MM.1S (cell line): ENCODE results near the gene COL28A1.

Experiments used
- DNase-seq: peaks from one replicate; pipeline ENCODE4 v3.0.0-alpha.2; 2015
- H2AFZ ChIP-seq: fragments of 300-600 bp; sonication (generic); 2 replicates; pipeline ENCODE4 v1.6.0; 2016; ENCODE audit warnings: antibody characterized with exemption, low read length
- H3F3A ChIP-seq: fragments of 300-600 bp; sonication (generic); 2 replicates; pipeline ENCODE4 v1.6.1; 2016; ENCODE audit warnings: mild to moderate bottlenecking, antibody characterized with exemption, low read length, moderate library complexity, mixed read lengths; ENCODE audit not compliant: insufficient read depth
- H3K27ac ChIP-seq: fragments of 300-600 bp; sonication (generic); 2 replicates; pipeline ENCODE4 v1.5.1; 2016; ENCODE audit warnings: mild to moderate bottlenecking, low read length
- H3K27me3 ChIP-seq: fragments of 300-600 bp; sonication (generic); replicated peaks from 2 replicates; pipeline ENCODE4 v1.6.0; 2016; ENCODE audit warnings: low read length; ENCODE audit not compliant: insufficient read depth
- H3K36me3 ChIP-seq: fragments of 300-600 bp; sonication (generic); replicated peaks from 2 replicates; pipeline ENCODE4 v1.6.1; 2016; ENCODE audit warnings: mild to moderate bottlenecking, low read length, mixed read lengths; ENCODE audit not compliant: insufficient read depth
- H3K4me1 ChIP-seq: fragments of 300-600 bp; sonication (generic); 2 replicates; pipeline ENCODE4 v1.6.1; 2016; ENCODE audit warnings: low read length, mixed read lengths
- H3K4me2 ChIP-seq: fragments of 300-600 bp; sonication (generic); 2 replicates; pipeline ENCODE4 v1.6.0; 2016; ENCODE audit warnings: low read depth, low read length
- H3K4me3 ChIP-seq: fragments of 300-600 bp; sonication (generic); 2 replicates; pipeline ENCODE4 v1.5.1; 2016; ENCODE audit warnings: low read length, mixed read lengths
- H3K79me2 ChIP-seq: fragments of 300-600 bp; sonication (generic); 2 replicates; pipeline ENCODE4 v1.6.1; 2016; ENCODE audit warnings: mixed run types, low read length, mixed read lengths
- H3K9ac ChIP-seq: fragments of 300-600 bp; sonication (generic); 2 replicates; pipeline ENCODE4 v1.6.1; 2016; ENCODE audit warnings: low read length, mixed read lengths
- H3K9me2 ChIP-seq: fragments of 300-600 bp; sonication (generic); replicated peaks from 2 replicates; pipeline ENCODE4 v1.6.1; 2016; ENCODE audit warnings: mild to moderate bottlenecking, low read length, mixed read lengths; ENCODE audit not compliant: insufficient read depth
- H3K9me3 ChIP-seq: fragments of 300-600 bp; sonication (generic); replicated peaks from 2 replicates; pipeline ENCODE4 v1.6.1; 2016; ENCODE audit warnings: mild to moderate bottlenecking, low read length, mixed read lengths; ENCODE audit not compliant: insufficient read depth
- H4K20me1 ChIP-seq: fragments of 300-600 bp; sonication (generic); 2 replicates; pipeline ENCODE4 v1.6.1; 2016; ENCODE audit warnings: mild to moderate bottlenecking, low read length, moderate library complexity, mixed read lengths; ENCODE audit not compliant: insufficient read depth
- CTCF ChIP-seq: fragments of 300-600 bp; sonication (generic); IDR thresholded peaks from 2 replicates; pipeline ENCODE4 v1.5.1; 2016; ENCODE audit warnings: antibody characterized with exemption, low read length, mixed read lengths
- EZH2 ChIP-seq: fragments of 300-600 bp; sonication (generic); optimal IDR thresholded peaks from 2 replicates; pipeline ENCODE3; 2017; ENCODE audit warnings: low read depth, mild to moderate bottlenecking, antibody characterized with exemption, low read length, mixed read lengths
- EZH2phosphoT487 ChIP-seq: fragments of 300-600 bp; sonication (generic); IDR thresholded peaks from 2 replicates; pipeline ENCODE4 v1.6.1; 2018; ENCODE audit warnings: antibody characterized with exemption, low read length

COL28A1 gene

GRCh38 chr7:7369134-7369533, 166.5 kb downstream of the COL28A1 start:
- TF ChIP-seq EZH2 (no peak), EZH2phosphoT487 (no peak), CTCF (no peak)

GRCh38 chr7:7354674-7355073, 181.0 kb downstream of the COL28A1 start:
- Histone ChIP-seq H3K9me3 (no peaks in the 10 kb centered on the region), H3K4me2 (no peak overlapping the region), H3K9me2 (no peaks in the 10 kb centered on the region), H3K9ac (no peak overlapping the region), H4K20me1 (no peaks in the 10 kb centered on the region), H3K79me2 (no peaks in the 10 kb centered on the region), H3F3A (no peaks in the 10 kb centered on the region), H3K36me3 (no peaks in the 10 kb centered on the region), H3K27me3 (no peaks in the 10 kb centered on the region), H3K4me1 (no peaks in the 10 kb centered on the region), H3K27ac (no peak overlapping the region), H3K4me3 (no peak overlapping the region), H2AFZ (no peak overlapping the region)
- TF ChIP-seq EZH2 (no peak), EZH2phosphoT487 (no peak), CTCF (no peak)
- no peak for DNase-seq

More at GRCh38 chr7:7369134-7369533, 166.5 kb downstream of the COL28A1 start:
- Histone ChIP-seq H3K79me2 (no peaks in the 10 kb centered on the region), H3K27ac (no peak overlapping the region), H4K20me1 (no peaks in the 10 kb centered on the region), H3F3A (no peaks in the 10 kb centered on the region), H3K9me2 (no peaks in the 10 kb centered on the region), H3K4me3 (no peak overlapping the region), H3K36me3 (no peaks in the 10 kb centered on the region), H3K27me3 (no peaks in the 10 kb centered on the region), H3K9me3 (no peaks in the 10 kb centered on the region), H3K9ac (no peak overlapping the region), H3K4me2 (no peak overlapping the region), H3K4me1 (no peaks in the 10 kb centered on the region), H2AFZ (no peak overlapping the region)
- DNase-seq, result no peak

- H3K4me3 ChIP-seq, result no peak overlapping the region
These were observed 182.8 kb downstream of the COL28A1 start for GRCh38 chr7:7352845-7353244.

More at GRCh38 chr7:7352845-7353244, 182.8 kb downstream of the COL28A1 start:
- no peaks in the 10 kb centered on the region for H4K20me1 ChIP-seq
- no peak overlapping the region for H2AFZ ChIP-seq
- no peak overlapping the region for H3K9ac ChIP-seq
- no peaks in the 10 kb centered on the region for H3F3A ChIP-seq
- H3K4me1 ChIP-seq, result no peaks in the 10 kb centered on the region
- H3K79me2 ChIP-seq, result no peaks in the 10 kb centered on the region
- DNase-seq, result no peak
- no peaks in the 10 kb centered on the region for H3K36me3 ChIP-seq
- H3K4me2 ChIP-seq, result no peak overlapping the region
- no peaks in the 10 kb centered on the region for H3K9me3 ChIP-seq
- H3K27ac ChIP-seq, result no peak overlapping the region
- TF ChIP-seq EZH2 (no peak), EZH2phosphoT487 (no peak), CTCF (no peak)
- H3K27me3 ChIP-seq, result no peaks in the 10 kb centered on the region
- H3K9me2 ChIP-seq, result no peaks in the 10 kb centered on the region
